AG04449 (cell line): ENCODE data around the gene AFDN.

Source experiments
- CTCF ChIA-PET: fragments of 350-600 bp; formaldehyde crosslinking; extraction: SDS; loops from one replicate; lab custom pipeline; 2021; ENCODE audit warnings: antibody characterized with exemption; lab: Yijun Ruan, JAX
- POLR2A ChIA-PET: fragments of 400-600, 350-600 bp; formaldehyde crosslinking; extraction: SDS; loops from one replicate; lab custom pipeline; 2020; ENCODE audit warnings: antibody characterized with exemption, inconsistent platforms; lab: Yijun Ruan, JAX
- DNase-seq: peaks from one replicate; pipeline ENCODE4 v3.0.0-alpha.2; 2010; ENCODE audit warnings: low read depth, low spot score
- H3K4me3 ChIP-seq: 2 replicates; pipeline ENCODE4 v1.5.1; 2011; ENCODE audit warnings: low read depth, mild to moderate bottlenecking, control low read depth, low read length
- CTCF ChIP-seq: IDR thresholded peaks from one replicate; pipeline ENCODE4 v1.5.1; 2011; ENCODE audit warnings: mild to moderate bottlenecking, moderate library complexity, low read length, control low read depth, inconsistent platforms; ENCODE audit not compliant: insufficient read depth; ENCODE audit errors: missing control alignments

Gene AFDN

GRCh38 chr6:167788563-167788903 lies 38.2 kb upstream of the AFDN start:
- TF ChIP-seq CTCF = no peak
- no peak for DNase-seq
- POLR2A ChIA-PET = no interaction called here
- CTCF ChIA-PET = no interaction called here
- H3K4me3 ChIP-seq = no peak overlapping the region

GRCh38 chr6:167789358-167789757 lies 37.4 kb upstream of the AFDN start:
- ChIA-PET POLR2A (no interaction called here), CTCF (no interaction called here)
- H3K4me3 ChIP-seq = no peak overlapping the region
- TF ChIP-seq CTCF = no peak
- no peak for DNase-seq

- ChIA-PET POLR2A (no interaction called here), CTCF (no interaction called here)
- H3K4me3 ChIP-seq = no peak overlapping the region
- TF ChIP-seq CTCF = no peak
- no peak for DNase-seq
Measured at GRCh38 chr6:167791091-167791779, 35.5 kb upstream of the AFDN start.

GRCh38 chr6:167791780-167792478 lies 34.8 kb upstream of the AFDN start:
- DNase-seq = no peak
- no peak overlapping the region for H3K4me3 ChIP-seq
- no peak for TF ChIP-seq CTCF
- CTCF ChIA-PET = no interaction called here
- POLR2A ChIA-PET = no interaction called here

- H3K4me3 ChIP-seq = no peak overlapping the region
- CTCF ChIA-PET = no interaction called here
- POLR2A ChIA-PET = no interaction called here
- no peak for TF ChIP-seq CTCF
- DNase-seq = no peak
Measured at GRCh38 chr6:167793421-167793820, 33.3 kb upstream of the AFDN start.

GRCh38 chr6:167794161-167795157 lies 32.3 kb upstream of the AFDN start:
- TF ChIP-seq CTCF = no peak
- no peak overlapping the region for H3K4me3 ChIP-seq
- ChIA-PET CTCF (no interaction called here), POLR2A (no interaction called here)
- DNase-seq = no peak
